Transverse colon (tissue), 4 donors: ENCODE results near the gene PDLIM3. TPM values are rescaled to one million over a fixed set of nuclear protein-coding genes. Genes with fewer than 3 reads are reported as not detected.

ENCODE experiments used
- DNase-seq: peaks from one replicate; pipeline ENCODE4 v3.0.0-alpha.2; 2019
- H3K27ac ChIP-seq, 4 donors: fragments of 200-600 bp; sonication (generic); 2 replicates each; pipeline ENCODE4 v1.5.1; 2016 to 2018; ENCODE audit warnings: inconsistent platforms in 4 of 4
- H3K27me3 ChIP-seq: fragments of 200-600 bp; sonication (generic); 2 replicates; pipeline ENCODE4 v1.5.1; 2017; ENCODE audit warnings: inconsistent platforms
- H3K36me3 ChIP-seq, 4 donors: fragments of 200-600 bp; sonication (generic); 2 replicates each; pipeline ENCODE4 v1.5.1; 2017 to 2019; ENCODE audit warnings: inconsistent platforms in 4 of 4
- H3K4me1 ChIP-seq, 4 donors: fragments of 200-600 bp; sonication (generic); 2 replicates each; pipeline ENCODE4 v1.5.1; 2017 to 2020; ENCODE audit warnings: inconsistent platforms in 4 of 4
- H3K4me3 ChIP-seq, 4 donors: fragments of 200-600 bp; sonication (generic); 1 replicate in 1 of 4; 2 replicates in 3 of 4; pipeline versions ENCODE4 v1.5.1 to v1.6.1; 2017 to 2019; ENCODE audit warnings: inconsistent platforms in 4 of 4
- H3K9me3 ChIP-seq, 2 donors: fragments of 200-600 bp; sonication (generic); 2 replicates each; pipeline ENCODE4 v1.5.1; 2017 to 2019; ENCODE audit warnings: inconsistent platforms in 2 of 2
- EP300 ChIP-seq: sonication (generic); formaldehyde crosslinking; IDR thresholded peaks from one replicate; pipeline ENCODE4 v1.6.1; 2017; ENCODE audit warnings: antibody characterized with exemption, low read depth
- POLR2A ChIP-seq: fragments of 450-650 bp; IDR thresholded peaks from one replicate; pipeline ENCODE4 v1.6.1; 2016; ENCODE audit warnings: antibody characterized with exemption, mild to moderate bottlenecking, moderate library complexity
- POLR2AphosphoS5 ChIP-seq, 3 donors: sonication (generic); formaldehyde crosslinking; IDR thresholded peaks; one replicate each; pipeline ENCODE4 v1.6.1; 2016; ENCODE audit warnings: antibody characterized with exemption in 3 of 3
- WGBS, 2 donors: methylation state at CpG; one replicate each; pipeline ENCODE4 v1.1.5; 2018; ENCODE audit warnings: low coverage in 1 of 2; 5-methylcytosine and 5-hydroxymethylcytosine counted together
- in situ Hi-C, 4 donors: fragments of 200-750 bp; cut with MboI; loops; one replicate each; pipeline versions ENCODE4 v1.15.0 to v1.15.1; 2017; ENCODE audit warnings: low sequenced_read_pairs in 3 of 4, low pct_ligation_motif_present in 1 of 4, low pct_unique_long_range_greater_than_20kb in 1 of 4
- intact Hi-C: fragments of 100-400 bp; cut with DNase I; formaldehyde crosslinking; loops from one replicate; pipeline ENCODE4 v1.15.1; 2023; ENCODE audit warnings: low total_unique reads
- total RNA-seq, 4 donors: library from RNA; depleted of rRNA; stranded (reverse); fragments of >200 nt; gene quantifications; one replicate each; pipeline ENCODE4 v1.1.0, GENCODE V29; 2016
- TF ChIP-seq, protein P1 (sequence below), 5 experiments: fragments of 200-600 bp in 3 of 5; fragments of 450-650 bp in 2 of 5; sonication (generic) in 3 of 5; IDR thresholded peaks; 1 replicate in 2 of 5; 2 replicates in 3 of 5; pipeline ENCODE4 v1.5.1; 2016 to 2017; ENCODE audit warnings: antibody characterized with exemption in 5 of 5, inconsistent platforms in 3 of 5, mild to moderate bottlenecking in 2 of 5, moderate library complexity in 1 of 5

The PDLIM3 gene
- total RNA-seq, 4 donors from 2014 or later, result 81.9 to 209 (median 115) TPM

DNA sequence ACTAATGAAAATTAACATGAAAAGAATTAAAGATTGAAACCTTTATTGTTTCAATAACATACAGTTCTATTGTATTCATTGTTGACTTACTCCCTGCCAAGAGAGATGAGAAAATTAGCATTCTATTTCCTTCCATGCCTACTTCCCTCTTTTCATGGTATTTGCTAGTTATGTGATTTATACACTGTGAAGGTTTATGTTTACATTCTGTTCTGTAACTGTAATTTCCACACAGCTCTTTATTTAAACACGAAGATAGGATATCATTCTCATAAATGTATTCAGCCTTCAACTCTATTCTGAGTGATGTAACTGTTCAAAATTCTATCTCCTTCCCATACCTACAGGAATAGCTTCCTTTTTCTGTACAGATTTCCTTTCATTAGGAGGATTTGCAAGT is 70.4 kb downstream of the PDLIM3 start:
- no peaks in the 10 kb centered on the region for H3K27me3 ChIP-seq
- peaks cover 0 to under 1% (median 0%) of the 10 kb centered on the region in 4 donors for H3K4me1 ChIP-seq
- H3K9me3 ChIP-seq, result no peaks in the 10 kb centered on the region
- 0% methylated on average over 1 of the region's 1 CpG for WGBS, 2 donors
- intact Hi-C loops, result loop anchor here (5.0 kb wide), 1 partner anchor 1167 kb away; no protein-coding TSS in a partner anchor
- in situ Hi-C loops, result no loop called here
- DNase-seq, result no peak
- H3K36me3 ChIP-seq, result no peaks in the 10 kb centered on the region
- no peak overlapping the region for H3K27ac ChIP-seq
- TF ChIP-seq EP300 (no peak), POLR2AphosphoS5 (IDR thresholded peaks at IDR 0.05) (no peak), POLR2A (no peak)
- TF ChIP-seq, protein P1, sequence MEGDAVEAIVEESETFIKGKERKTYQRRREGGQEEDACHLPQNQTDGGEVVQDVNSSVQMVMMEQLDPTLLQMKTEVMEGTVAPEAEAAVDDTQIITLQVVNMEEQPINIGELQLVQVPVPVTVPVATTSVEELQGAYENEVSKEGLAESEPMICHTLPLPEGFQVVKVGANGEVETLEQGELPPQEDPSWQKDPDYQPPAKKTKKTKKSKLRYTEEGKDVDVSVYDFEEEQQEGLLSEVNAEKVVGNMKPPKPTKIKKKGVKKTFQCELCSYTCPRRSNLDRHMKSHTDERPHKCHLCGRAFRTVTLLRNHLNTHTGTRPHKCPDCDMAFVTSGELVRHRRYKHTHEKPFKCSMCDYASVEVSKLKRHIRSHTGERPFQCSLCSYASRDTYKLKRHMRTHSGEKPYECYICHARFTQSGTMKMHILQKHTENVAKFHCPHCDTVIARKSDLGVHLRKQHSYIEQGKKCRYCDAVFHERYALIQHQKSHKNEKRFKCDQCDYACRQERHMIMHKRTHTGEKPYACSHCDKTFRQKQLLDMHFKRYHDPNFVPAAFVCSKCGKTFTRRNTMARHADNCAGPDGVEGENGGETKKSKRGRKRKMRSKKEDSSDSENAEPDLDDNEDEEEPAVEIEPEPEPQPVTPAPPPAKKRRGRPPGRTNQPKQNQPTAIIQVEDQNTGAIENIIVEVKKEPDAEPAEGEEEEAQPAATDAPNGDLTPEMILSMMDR (IDR thresholded peaks at IDR 0.05), result no peak
- H3K4me3 ChIP-seq, result no peak overlapping the region

- H3K4me3 ChIP-seq, result no peak overlapping the region
- H3K36me3 ChIP-seq, result no peaks in the 10 kb centered on the region
- WGBS, 2 donors, result 60% methylated on average over 6 of the region's 6 CpGs; no CpG with 5 or more reads in 1 of the 2 donors
- in situ Hi-C loops, result no loop called here
- TF ChIP-seq, protein P1 (IDR thresholded peaks at IDR 0.05), result no peak
- TF ChIP-seq EP300, result no peak
- no peak for TF ChIP-seq POLR2A
- TF ChIP-seq POLR2AphosphoS5 (IDR thresholded peaks at IDR 0.05), result no peak
- H3K27me3 ChIP-seq, result no peaks in the 10 kb centered on the region
- no peaks in the 10 kb centered on the region for H3K4me1 ChIP-seq
- no peak for DNase-seq
- no peaks in the 10 kb centered on the region for H3K9me3 ChIP-seq
- no peak overlapping the region for H3K27ac ChIP-seq
- intact Hi-C loops, result no loop called here
Measured at GRCh38 chr4:185464183-185464582, 71.1 kb downstream of the PDLIM3 start.

- no peaks in the 10 kb centered on the region for H3K9me3 ChIP-seq
- TF ChIP-seq EP300 (no peak), POLR2AphosphoS5 (IDR thresholded peaks at IDR 0.05) (no peak), POLR2A (no peak)
- TF ChIP-seq, protein P1 (IDR thresholded peaks at IDR 0.05), result no peak
- H3K4me1 ChIP-seq, result no peaks in the 10 kb centered on the region
- intact Hi-C loops, result no loop called here
- no peaks in the 10 kb centered on the region for H3K27me3 ChIP-seq
- no peak overlapping the region for H3K4me3 ChIP-seq
- in situ Hi-C loops, result no loop called here
- WGBS, 2 donors, result 95 to 100% methylated on average over 2 to 6 of the region's 6 CpGs
- H3K27ac ChIP-seq, result no peak overlapping the region
- no peaks in the 10 kb centered on the region for H3K36me3 ChIP-seq
- DNase-seq, result no peak
Measured at GRCh38 chr4:185463541-185463940, 71.8 kb downstream of the PDLIM3 start.

- TF ChIP-seq POLR2A (no peak), EP300 (no peak), POLR2AphosphoS5 (IDR thresholded peaks at IDR 0.05) (no peak)
- TF ChIP-seq, protein P1 (IDR thresholded peaks at IDR 0.05), result no peak
- in situ Hi-C loops (no loop called here), intact Hi-C loops (no loop called here)
- Histone ChIP-seq H3K27me3 (no peaks in the 10 kb centered on the region), H3K4me3 (no peak overlapping the region), H3K4me1 (no peaks in the 10 kb centered on the region), H3K9me3 (no peaks in the 10 kb centered on the region), H3K27ac (no peak overlapping the region), H3K36me3 (no peaks in the 10 kb centered on the region)
- no peak for DNase-seq
- WGBS, 2 donors, result 87 to 100% methylated on average over 1 to 8 of the region's 8 CpGs
Measured at GRCh38 chr4:185461565-185461964, 73.7 kb downstream of the PDLIM3 start.
